ENCODE data around the gene GSTA4.

GSTA4 gene, protein sequence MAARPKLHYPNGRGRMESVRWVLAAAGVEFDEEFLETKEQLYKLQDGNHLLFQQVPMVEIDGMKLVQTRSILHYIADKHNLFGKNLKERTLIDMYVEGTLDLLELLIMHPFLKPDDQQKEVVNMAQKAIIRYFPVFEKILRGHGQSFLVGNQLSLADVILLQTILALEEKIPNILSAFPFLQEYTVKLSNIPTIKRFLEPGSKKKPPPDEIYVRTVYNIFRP

DNA sequence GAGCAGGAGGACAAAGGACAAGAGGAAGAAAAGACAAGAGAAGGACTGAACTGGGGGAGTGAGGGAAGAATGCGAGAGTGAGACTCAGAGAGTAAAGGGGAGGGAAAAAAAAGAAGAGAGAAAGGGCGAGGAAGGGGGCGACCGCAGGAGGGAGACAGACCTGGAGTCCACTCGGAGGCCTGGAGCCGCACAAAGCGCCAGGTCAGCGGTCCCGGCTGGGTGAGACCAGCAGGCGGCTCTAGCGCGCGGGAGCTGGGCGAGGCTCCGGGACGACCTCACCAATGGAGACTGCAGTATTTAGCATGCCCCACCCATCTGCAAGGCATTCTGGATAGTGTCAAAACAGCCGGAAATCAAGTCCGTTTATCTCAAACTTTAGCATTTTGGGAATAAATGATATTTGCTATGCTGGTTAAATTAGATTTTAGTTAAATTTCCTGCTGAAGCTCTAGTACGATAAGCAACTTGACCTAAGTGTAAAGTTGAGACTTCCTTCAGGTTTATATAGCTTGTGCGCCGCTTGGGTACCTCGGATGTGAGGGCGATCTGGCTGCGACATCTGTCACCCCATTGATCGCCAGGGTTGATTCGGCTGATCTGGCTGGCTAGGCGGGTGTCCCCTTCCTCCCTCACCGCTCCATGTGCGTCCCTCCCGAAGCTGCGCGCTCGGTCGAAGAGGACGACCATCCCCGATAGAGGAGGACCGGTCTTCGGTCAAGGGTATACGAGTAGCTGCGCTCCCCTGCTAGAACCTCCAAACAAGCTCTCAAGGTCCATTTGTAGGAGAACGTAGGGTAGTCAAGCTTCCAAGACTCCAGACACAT lies at the start of gene GSTA4:
TSS of gene GSTA4 (minus strand) at position 196 of the 824 bp plus-strand sequence. CDS start 1,041 bp downstream, outside the sequence.
- peak; percentile 88 for DNase-seq

DNA sequence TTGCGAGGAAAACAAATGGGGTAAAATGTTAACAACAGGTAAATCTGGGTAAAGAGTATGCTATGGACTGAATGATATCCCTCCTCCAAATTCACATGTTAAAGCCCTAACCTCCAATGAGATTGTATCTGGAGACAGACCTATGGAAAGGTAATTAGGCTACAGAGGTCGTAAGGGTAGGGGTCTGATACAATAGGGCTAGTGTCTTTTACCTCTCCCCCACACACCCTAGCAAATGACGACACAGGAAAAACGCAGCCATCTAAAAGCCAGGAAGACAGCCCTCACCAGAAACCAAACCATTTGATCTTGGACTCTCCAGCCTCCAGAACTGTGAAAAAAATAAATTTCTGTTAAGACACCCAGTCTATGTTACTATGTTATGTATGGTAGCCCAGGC lies 49.5 kb upstream of the GSTA4 start:
- DNase-seq = no peak

DNA sequence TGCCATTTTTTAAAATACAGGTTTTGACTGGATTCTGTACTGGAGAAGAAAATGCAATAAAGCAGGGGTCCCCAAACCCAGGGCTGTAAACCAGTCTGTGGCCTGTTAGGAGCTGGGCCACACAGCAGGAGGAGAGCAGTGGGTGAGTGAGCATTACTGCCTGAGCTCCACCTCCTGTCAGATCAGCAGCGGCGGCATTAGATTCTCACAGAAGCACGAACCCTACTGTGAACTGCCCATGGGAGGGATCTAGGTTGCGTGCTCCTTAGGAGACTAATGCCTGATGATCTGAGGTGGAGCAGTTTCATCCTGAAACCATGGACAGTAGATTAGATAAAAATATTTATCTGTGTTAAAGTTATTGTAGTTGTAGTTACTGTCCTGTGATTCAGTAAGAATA lies 49.0 kb upstream of the GSTA4 start:
- no peak for DNase-seq

DNA sequence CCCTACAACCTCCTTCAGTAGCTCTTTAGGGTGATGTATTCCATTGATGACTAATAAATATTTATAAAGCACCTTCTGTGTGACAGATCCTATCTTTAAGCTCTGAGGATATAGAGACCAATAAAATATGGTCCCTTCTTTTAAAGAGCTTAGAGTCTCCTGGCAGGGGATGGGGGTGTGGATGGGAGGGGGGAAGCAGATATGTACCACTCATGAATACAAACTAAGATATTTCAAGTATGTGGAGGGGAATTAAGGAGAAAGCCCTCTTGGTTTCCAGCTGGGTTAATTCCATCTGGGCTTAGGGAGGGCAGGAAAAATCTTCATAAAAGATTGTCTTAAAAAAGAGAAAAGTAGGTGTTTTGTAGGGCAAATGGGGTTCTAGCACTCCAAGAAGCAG lies 48.5 kb upstream of the GSTA4 start:
- DNase-seq = no peak

DNA sequence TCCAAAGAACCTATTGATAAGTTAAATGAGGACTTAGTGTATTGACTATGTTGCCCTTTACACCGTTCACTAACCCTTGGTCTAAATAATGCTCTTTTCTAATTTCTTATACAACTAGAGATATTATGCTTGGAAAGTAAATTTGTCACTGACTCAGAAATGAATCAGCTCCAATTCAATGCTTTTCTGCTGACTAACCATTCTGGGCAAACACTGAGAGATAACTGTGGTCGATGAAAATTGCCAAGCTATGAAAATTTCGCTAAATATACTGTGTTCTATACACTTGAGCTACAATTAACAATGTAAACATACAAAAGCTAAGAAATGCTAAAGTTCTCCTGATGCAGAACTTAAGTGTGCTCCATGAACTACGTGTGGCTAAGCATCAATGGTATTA lies 47.0 kb upstream of the GSTA4 start:
- no peak for DNase-seq

DNA sequence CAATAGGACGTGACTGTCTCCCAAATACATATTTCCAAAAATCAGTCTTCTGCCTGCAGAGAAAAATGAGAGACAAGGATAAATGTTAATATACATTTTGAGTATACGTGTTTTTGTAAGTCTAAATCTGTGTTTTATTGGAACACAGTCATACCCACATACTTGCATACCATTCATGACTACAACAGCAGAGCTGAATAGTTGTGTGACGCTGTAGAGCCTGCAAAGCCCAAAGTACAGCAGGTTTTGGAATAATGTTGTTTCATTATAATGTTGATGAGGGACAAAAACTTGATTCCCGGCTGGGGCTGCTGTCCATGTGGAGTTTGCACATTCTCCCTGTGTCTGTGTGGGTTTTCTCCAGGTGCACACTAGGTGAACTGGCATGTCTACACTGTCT lies 46.3 kb upstream of the GSTA4 start:
- DNase-seq = no peak

DNA sequence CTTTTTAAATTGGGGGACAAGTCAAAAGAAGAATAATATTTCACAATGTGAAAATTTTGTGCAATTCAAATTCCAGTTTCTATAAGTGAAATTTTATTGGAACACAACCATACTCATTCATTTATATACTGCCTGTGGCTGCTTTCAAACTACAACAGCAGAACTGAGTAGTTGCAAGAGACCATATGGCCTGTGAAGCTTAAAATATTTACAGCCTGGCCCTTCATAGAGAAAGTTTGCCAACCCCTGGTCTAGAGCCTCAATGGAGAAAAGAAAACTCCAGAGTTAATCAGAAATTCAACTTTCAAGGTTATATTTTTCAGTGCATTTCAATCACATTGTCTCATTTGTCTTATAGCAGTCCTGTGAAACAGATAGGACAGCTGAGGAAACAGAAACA lies 43.5 kb upstream of the GSTA4 start:
- DNase-seq = no peak

DNA sequence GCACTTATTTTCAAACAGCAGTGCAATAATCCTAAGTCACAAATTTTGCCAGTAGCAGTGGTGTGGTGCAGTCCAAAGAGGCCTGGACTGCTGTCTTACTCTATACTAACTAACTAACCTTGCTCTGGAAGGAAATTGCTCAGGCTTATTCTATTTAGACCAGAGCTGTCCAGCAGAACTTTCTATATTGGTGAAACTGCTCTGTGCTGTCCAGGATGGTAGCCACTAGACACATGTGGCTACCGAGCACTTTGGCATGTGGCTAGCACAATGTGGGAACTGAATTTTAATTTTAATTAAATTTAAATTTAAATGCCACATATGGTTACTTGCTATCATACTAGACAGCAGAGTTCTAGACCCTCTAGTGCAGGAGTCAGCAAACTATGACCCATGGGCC lies 43.1 kb upstream of the GSTA4 start:
- no peak for DNase-seq

DNA sequence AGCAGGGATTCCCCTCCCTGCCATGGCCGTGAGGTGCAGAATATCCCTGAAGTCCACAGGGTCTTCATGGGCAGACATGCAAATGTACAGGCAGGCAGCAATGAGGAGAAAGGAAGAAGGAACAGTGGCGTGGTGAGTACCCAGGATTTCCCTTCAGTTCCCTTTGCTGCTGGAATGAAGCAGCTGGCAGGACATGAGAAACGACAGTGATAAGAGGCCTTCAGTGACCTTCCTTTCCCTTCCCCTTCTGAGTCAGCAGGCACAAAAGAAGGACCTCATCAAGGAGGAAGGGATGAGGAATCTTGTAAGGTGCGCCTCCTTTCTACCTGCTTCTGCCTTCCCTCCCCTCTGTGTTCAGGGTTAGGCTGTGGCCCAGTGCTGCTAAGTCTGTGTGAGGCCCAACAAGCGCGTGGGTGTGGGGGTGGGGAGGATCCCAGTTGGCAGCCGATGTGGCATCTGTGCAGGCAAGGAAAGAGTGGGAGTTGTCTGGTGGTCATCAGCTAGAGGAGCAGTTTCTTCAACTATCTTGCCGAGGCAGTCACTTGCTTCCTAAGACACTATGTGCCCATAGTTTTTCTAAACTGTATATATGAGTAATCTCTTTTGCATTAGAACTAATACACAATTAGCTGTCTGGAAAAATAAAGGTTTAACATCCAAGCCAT lies 40.6 kb upstream of the GSTA4 start:
- DNase-seq = no peak

DNA sequence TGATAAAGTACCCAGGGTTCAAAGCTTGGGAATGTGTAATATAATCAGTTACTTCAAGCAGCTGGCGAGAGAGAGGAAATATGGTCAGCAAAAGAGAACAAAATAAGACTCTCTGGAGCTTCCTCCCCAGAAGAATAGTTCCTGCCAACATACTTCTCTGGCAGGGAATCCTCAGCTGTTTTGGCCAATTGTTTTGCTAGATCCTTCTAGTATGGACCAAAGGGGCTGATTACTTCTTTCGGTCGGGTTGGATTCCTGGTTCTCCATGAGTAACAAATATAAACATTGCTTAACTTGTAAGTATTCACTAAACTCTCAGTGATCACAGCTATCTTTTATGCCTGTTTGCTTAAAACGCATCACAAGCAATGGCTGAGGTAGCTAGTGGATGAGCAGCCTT lies 38.7 kb upstream of the GSTA4 start:
- no peak for DNase-seq

DNA sequence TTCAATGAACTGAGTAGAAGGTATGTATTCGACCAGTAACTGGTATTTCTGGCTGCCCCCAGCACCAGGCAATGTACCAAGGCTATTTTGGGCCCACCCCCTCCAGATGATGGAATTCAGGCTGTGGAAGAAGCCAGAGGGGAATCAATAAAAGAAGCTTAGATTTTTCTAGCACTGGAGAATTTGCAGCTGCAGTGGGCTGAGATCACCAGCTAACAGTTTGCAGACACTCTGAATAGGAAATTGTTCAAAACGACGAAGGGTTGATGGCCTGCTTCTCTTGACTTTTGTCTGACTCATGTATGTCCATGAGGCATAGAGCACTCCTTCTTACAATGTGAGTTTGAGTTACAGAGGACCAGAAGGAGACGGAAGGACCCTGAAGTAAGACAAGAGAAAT lies 37.8 kb upstream of the GSTA4 start:
- DNase-seq = no peak

DNA sequence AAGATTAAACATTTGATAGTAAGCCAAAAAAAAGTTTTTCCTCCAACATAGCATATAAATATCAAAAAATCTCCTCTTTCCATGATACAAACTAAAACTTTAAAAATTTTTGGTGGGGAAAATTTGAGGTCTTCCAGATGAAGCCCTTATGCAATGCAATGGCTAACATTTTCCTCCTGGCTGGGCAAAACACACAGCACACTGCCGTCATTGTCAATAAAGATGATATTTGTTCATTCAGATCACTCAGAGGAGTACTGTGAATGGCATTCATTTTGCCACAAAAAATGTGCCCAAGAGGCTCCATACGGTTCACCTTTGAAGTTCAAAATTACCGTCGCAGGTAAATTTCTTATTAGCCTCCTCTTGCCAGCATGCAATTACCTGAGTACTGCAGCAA lies 36.2 kb upstream of the GSTA4 start:
- no peak for DNase-seq

DNA sequence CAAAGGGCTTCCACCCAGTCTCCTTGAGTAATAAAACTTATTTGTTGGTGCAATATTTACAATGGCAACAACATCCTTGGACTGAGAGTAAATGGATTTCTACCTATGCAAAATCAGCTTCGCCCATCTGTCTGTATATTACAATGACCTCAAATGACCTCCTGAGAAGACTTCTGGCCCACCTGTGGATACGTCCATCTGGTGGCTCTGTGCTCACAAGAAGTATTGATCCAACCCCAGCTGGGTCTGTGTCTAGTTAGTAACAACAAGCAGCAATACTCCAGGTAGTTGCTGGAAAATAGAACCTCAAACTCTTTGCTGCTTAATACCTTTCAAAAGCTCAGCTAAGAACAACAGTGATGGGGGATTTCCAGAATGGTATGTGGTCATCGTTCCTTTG lies 34.7 kb upstream of the GSTA4 start:
- no peak for DNase-seq

DNA sequence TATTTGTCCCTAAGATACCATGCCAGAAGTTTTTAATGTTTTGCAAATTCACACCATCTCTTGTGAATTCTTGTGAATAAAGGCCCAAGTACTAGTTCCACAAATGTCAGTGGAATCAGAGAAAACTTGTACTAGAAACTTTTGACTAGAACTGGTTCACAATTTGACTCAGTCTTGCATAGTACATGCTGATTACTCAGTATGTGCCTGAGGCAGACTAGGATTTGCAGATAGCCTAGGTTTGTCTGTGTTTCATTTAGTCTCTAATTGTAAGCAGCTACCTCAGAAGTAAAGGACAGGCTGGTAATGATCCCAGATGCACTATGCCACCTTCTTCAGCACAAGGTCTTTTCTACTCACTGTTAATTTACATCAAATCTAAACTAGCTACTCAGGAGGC lies 34.2 kb upstream of the GSTA4 start:
- DNase-seq = no peak

DNA sequence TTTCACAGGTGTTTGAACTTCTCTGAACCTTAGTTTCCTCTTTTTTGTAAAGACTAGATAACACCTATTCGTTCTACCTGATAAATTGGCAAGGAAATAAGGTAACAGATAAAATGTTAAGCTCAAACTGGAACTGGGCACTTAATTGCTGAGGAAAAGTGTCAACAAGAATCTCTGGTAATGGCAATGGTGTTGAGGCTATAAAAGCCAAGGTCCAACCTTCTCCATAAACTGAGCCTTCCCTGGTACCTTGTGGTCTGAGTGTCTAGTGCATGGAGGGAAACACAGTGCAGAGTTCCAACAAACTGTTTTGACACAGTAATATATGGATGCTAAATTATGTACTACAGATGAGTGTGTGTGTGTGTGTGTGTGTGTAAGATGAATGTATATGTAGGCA lies 33.4 kb upstream of the GSTA4 start:
- no peak for DNase-seq

DNA sequence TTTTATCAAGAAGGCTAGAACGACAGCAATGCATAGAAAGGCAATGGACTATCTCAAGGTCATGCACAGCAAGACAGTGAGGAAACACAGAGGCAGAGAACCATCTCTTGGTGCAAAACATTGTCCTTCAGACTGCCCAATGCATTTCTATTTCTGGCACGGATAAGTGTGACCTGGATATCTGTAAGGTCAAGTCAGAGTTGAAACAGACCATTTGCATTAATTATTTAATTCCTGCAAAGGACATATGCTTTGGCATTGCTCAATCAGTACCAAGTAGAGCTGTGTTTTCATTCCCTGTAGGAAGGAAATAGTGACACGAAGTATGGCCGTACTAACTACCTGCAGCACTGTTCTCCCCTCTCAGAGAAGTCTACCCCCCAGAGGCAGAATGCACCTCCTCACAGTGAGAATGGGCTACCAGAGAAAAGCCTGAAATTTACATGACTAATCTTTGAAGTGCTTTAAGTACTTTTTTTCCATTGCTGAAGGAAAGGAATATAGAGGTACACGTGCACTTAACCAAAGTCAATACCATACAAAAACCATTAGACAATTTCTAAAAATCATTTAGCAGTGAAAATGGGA lies 32.1 kb upstream of the GSTA4 start:
- DNase-seq = no peak

DNA sequence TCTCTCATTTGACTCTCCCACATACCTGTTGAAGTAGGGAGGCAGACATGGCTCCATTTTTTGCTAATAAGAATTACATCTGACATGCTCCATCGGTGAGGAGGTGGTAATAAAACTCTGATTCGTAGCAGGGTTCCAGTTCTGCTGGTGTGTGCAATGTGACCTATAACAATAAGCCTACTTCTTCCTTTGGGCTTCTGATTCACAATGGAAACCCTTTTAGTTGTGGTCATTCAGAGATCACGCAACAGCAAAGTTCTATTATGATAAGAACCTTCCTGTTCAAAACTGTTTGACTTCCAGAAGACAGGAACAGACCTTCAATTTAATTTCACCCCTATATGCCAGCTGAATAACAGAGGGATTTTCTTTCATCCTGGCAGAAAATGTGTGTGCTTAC lies 31.4 kb upstream of the GSTA4 start:
- no peak for DNase-seq

DNA sequence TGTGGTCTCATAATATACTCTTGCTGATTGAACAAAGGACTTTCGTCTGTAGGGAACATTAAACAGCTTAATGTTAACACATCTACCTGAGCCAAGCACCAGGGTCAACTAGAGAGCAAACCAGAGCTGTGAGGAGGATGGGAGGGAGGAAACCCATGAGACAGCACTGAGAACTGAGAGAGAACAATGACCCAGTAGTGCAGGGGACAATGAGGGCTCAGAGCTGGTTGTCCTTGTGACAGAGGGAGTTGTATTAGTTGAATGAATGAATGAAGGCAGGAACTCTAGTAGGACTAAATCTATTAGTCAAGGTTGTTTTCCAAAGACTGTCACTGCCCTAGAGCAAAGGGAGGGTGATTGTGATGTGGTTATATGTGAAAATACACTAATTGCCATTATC lies 28.2 kb upstream of the GSTA4 start:
- DNase-seq = no peak

DNA sequence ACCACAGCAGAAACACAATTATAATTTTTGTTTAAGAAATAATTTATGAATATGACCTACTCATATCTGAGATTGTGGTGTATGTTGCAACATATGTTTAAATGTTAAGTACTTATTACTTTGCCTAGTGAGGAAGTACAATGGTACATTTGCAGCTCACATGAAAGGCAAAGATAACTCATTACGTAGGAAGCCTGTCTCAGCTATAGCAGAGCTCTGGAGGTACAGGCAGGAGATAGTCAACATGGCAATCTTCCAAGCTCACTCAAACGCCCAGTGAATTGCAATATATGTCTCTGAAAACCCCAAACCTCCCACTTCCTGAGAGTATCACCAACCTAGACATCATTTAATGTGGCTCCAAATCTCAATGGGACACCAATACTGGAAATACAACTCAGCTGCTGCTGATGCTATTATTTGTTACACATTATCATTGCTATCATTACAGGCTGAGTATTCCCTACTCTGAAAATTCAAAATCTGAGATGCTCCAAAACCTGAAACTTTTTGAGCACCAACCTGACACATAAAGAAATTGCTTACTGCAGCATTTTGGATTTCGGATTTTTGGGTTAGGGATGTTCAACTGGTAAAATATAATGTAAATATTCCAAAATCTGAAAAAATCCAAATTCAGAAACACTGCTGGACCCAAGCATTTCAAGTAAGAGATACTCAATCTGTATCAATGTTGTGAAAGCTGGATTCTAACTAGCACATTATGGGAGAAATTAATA lies 25.1 kb upstream of the GSTA4 start:
- DNase-seq = no peak

DNA sequence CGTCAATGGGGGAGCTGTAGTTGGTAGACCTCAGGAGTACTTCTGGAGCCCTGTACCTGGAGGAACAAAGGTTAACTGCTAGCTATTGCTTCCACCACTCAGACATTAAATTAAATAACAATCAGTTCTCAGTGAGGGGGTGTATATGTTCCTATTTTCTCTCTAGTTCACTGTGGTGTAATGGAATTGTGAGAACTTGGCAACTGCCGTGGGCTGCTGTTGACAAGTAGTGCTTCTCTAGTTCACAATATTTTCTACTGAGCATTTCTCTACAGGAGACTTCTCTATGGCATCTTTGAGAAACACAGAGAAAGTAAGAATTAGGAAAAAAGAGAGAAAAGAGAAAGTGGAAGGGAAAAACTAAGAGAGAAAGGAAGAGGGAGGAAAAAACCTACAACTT lies 23.4 kb upstream of the GSTA4 start:
- DNase-seq = no peak

DNA sequence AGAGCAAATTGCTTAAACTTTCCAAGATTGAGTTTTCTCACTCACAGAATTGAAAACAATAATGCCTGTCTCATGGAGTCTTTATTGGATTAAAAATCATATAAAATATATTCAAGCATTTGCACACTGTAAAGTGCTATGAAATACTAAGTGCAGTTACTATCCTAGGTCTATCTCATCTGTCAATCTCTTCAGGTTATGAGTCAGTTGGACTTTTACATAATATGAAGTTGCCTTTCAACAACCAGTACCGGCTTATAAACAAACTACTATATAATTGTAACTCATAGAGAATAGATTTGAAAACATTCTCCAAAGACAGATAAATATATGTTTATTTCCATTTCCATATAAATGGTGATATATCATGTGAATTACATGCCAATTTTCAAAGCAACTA lies 20.4 kb upstream of the GSTA4 start:
- DNase-seq = no peak

DNA sequence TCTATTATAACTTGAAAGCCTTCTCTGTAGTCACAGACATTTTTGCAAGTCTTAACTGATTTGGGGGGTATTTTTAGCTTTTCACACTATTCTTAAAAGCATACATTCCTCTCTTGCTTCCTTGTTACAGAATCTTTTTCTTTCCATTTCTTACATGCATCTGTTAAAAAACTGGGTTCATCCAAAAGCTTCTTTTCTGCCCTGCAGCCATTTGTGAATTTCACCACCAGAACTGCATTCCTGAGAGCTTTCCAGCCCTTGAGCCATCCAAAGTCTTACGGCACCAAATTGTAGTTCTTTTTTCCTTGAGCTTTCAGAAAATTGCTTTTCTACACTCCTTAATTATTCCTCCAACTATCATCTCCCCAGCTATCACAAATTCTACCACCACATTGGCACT lies 19.7 kb upstream of the GSTA4 start:
- no peak for DNase-seq

DNA sequence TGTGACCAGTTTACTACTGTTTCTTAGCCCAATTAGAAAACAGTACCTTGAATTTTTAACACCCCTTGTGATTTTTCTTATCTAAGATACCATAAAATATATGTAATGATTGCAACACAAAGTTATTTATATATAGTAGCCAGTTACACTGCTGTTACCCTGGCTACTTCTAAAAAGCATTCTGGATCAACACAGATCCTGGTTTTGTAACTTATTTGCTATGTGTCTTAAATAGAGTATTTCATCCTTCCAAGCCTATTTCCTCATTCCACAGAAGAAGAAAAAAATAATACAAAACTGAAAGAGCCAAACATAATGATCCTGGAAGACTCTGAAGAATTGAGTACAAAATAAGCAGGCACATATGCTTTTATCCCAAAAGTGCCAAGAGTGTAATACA lies 19.0 kb upstream of the GSTA4 start:
- no peak for DNase-seq
